ENCODE measurements around the gene DEFB129.

Gene DEFB129

GRCh38 chr20:237489-237888, 10.4 kb downstream of the DEFB129 start:
- TF ChIP-seq CTCF (IDR thresholded peaks at IDR 0.05; ENCODE audit: insufficient read depth, low read length, poor library complexity, severe bottlenecking) (no peak), EZH2phosphoT487 (conservative IDR thresholded peaks at IDR 0.05; ENCODE audit: low read length) (no peak)
- Histone ChIP-seq H3K9me3 (ENCODE audit: insufficient read depth, low read length) (no peaks in the 10 kb centered on the region), H3K9me2 (replicated peaks; ENCODE audit: insufficient read depth, low read length) (no peaks in the 10 kb centered on the region), H3K36me3 (ENCODE audit: low read length) (no peaks in the 10 kb centered on the region), H3F3A (ENCODE audit: insufficient read depth) (no peaks in the 10 kb centered on the region), H2AFZ (ENCODE audit: low read depth, low read length, severe bottlenecking) (no peak overlapping the region), H3K79me2 (ENCODE audit: insufficient read depth, low read length) (no peaks in the 10 kb centered on the region), H3K9ac (ENCODE audit: low read length) (no peak overlapping the region), H3K27ac (ENCODE audit: low read depth, low read length) (no peak overlapping the region), H3K27me3 (ENCODE audit: low read length) (no peaks in the 10 kb centered on the region), H3K4me3 (ENCODE audit: insufficient read depth, low read length, poor library complexity, severe bottlenecking) (no peak overlapping the region), H3K4me2 (ENCODE audit: low read depth, low read length, poor library complexity, severe bottlenecking) (no peak overlapping the region), H4K20me1 (ENCODE audit: low read depth, low read length) (no peaks in the 10 kb centered on the region)

GRCh38 chr20:237929-238328, 10.9 kb downstream of the DEFB129 start:
- Histone ChIP-seq H3K4me2 (ENCODE audit: low read depth, low read length, poor library complexity, severe bottlenecking) (no peak overlapping the region), H3K27ac (ENCODE audit: low read depth, low read length) (no peak overlapping the region), H4K20me1 (ENCODE audit: low read depth, low read length) (no peaks in the 10 kb centered on the region), H3F3A (ENCODE audit: insufficient read depth) (no peaks in the 10 kb centered on the region), H3K36me3 (ENCODE audit: low read length) (no peaks in the 10 kb centered on the region), H3K9me3 (ENCODE audit: insufficient read depth, low read length) (no peaks in the 10 kb centered on the region), H3K9ac (ENCODE audit: low read length) (no peak overlapping the region), H3K27me3 (ENCODE audit: low read length) (no peaks in the 10 kb centered on the region), H2AFZ (ENCODE audit: low read depth, low read length, severe bottlenecking) (no peak overlapping the region), H3K79me2 (ENCODE audit: insufficient read depth, low read length) (no peaks in the 10 kb centered on the region), H3K4me3 (ENCODE audit: insufficient read depth, low read length, poor library complexity, severe bottlenecking) (no peak overlapping the region), H3K9me2 (replicated peaks; ENCODE audit: insufficient read depth, low read length) (no peaks in the 10 kb centered on the region)
- TF ChIP-seq CTCF (IDR thresholded peaks at IDR 0.05; ENCODE audit: insufficient read depth, low read length, poor library complexity, severe bottlenecking) (no peak), EZH2phosphoT487 (conservative IDR thresholded peaks at IDR 0.05; ENCODE audit: low read length) (no peak)

- H3K9me3 ChIP-seq (ENCODE audit: insufficient read depth, low read length) = no peaks in the 10 kb centered on the region
- H3K36me3 ChIP-seq (ENCODE audit: low read length) = no peaks in the 10 kb centered on the region
- no peak overlapping the region for H3K4me3 ChIP-seq (ENCODE audit: insufficient read depth, low read length, poor library complexity, severe bottlenecking)
- H3K9me2 ChIP-seq (replicated peaks; ENCODE audit: insufficient read depth, low read length) = no peaks in the 10 kb centered on the region
- H4K20me1 ChIP-seq (ENCODE audit: low read depth, low read length) = no peaks in the 10 kb centered on the region
- no peak overlapping the region for H3K4me2 ChIP-seq (ENCODE audit: low read depth, low read length, poor library complexity, severe bottlenecking)
- no peaks in the 10 kb centered on the region for H3F3A ChIP-seq (ENCODE audit: insufficient read depth)
- no peaks in the 10 kb centered on the region for H3K79me2 ChIP-seq (ENCODE audit: insufficient read depth, low read length)
- no peak overlapping the region for H3K9ac ChIP-seq (ENCODE audit: low read length)
- H3K27ac ChIP-seq (ENCODE audit: low read depth, low read length) = no peak overlapping the region
- H3K27me3 ChIP-seq (ENCODE audit: low read length) = no peaks in the 10 kb centered on the region
- TF ChIP-seq EZH2phosphoT487 (conservative IDR thresholded peaks at IDR 0.05; ENCODE audit: low read length) (no peak), CTCF (IDR thresholded peaks at IDR 0.05; ENCODE audit: insufficient read depth, low read length, poor library complexity, severe bottlenecking) (no peak)
- H2AFZ ChIP-seq (ENCODE audit: low read depth, low read length, severe bottlenecking) = no peak overlapping the region
Measured at GRCh38 chr20:242905-243304, 15.8 kb downstream of the DEFB129 start.
